ENCODE measurements around the gene CDH20. TPM values are rescaled to one million over a fixed set of nuclear protein-coding genes. Genes with fewer than 3 reads are reported as not detected.

The CDH20 gene
- total RNA-seq, 1 experiment from 2014 or later: not detected

DNA sequence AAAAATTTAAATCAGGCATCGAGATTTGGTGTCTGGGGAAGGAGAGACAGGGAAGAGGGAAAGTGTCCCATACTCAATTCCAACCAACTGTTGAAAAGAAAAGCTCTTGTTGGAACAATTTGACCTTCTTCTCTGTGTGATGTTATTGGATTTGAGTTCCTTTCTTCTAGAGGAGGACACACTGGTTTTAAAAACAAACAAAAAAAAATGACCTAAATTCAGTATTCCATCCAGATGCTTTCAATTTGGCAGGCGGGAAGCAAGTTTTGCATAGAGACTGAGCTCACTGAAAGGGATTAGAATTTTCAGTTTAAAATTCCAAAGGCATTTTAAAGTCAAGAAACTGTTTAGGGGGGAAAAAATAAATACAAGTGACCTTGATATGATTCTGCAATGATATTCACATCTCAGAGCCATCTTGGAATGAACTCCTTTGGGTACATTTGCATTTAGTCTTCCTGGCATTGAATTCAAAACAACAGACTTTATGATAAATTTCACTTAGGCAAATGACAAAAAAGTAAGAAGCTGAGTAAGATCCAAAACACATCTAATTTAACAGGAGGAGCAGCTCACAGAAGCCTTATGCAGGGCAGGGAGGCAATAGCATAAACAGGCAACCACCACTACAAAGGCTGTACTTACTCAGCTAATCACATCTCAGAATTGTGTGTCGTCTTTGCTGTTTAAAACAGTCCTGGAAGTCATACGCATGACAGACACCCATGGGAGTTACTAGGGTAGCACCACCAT is 126.8 kb downstream of the CDH20 start:
- Histone ChIP-seq H3K36me3 (ENCODE audit: low read depth, low read length) (no peaks in the 10 kb centered on the region), H3K4me2 (ENCODE audit: low read length) (no peak overlapping the region), H3K4me1 (ENCODE audit: insufficient read depth, low read length) (no peaks in the 10 kb centered on the region), H3K27me3 (ENCODE audit: low read length) (0 out of 2 replicates have a peak, but pooled peaks cover 3% of the 10 kb centered on the region), H2AFZ (ENCODE audit: low read length) (no peak overlapping the region), H3K4me3 (ENCODE audit: low read length) (no peak overlapping the region), H3K9me3 (ENCODE audit: low read length) (no peaks in the 10 kb centered on the region), H3K79me2 (ENCODE audit: low read length) (no peaks in the 10 kb centered on the region), H4K20me1 (ENCODE audit: low read length) (no peaks in the 10 kb centered on the region), H3K9me2 (replicated peaks; ENCODE audit: low read length) (no peaks in the 10 kb centered on the region), H3K27ac (ENCODE audit: low read length) (no peak overlapping the region), H3F3A (ENCODE audit: low read length, unreplicated experiment) (no peaks in the 10 kb centered on the region), H3K9ac (ENCODE audit: low read length) (no peak overlapping the region)
- intact Hi-C loops (cut with micrococcal nuclease): no loop called here
- ATAC-seq: no peak
- TF ChIP-seq EZH2 (IDR thresholded peaks at IDR 0.05; ENCODE audit: low read length, unreplicated experiment) (no peak), EZH2phosphoT487 (IDR thresholded peaks at IDR 0.05; ENCODE audit: borderline replicate concordance, low read length) (no peak)
- TF ChIP-seq, protein P1, sequence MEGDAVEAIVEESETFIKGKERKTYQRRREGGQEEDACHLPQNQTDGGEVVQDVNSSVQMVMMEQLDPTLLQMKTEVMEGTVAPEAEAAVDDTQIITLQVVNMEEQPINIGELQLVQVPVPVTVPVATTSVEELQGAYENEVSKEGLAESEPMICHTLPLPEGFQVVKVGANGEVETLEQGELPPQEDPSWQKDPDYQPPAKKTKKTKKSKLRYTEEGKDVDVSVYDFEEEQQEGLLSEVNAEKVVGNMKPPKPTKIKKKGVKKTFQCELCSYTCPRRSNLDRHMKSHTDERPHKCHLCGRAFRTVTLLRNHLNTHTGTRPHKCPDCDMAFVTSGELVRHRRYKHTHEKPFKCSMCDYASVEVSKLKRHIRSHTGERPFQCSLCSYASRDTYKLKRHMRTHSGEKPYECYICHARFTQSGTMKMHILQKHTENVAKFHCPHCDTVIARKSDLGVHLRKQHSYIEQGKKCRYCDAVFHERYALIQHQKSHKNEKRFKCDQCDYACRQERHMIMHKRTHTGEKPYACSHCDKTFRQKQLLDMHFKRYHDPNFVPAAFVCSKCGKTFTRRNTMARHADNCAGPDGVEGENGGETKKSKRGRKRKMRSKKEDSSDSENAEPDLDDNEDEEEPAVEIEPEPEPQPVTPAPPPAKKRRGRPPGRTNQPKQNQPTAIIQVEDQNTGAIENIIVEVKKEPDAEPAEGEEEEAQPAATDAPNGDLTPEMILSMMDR (conservative IDR thresholded peaks at IDR 0.05; ENCODE audit: low read depth, low read length): no peak
- ChIA-PET CTCF (no interaction called here), POLR2A (ENCODE audit: unreplicated experiment) (no interaction called here)
- no TSS peak for BruUV-seq (replicated peaks)
- DNase-seq: no peak

DNA sequence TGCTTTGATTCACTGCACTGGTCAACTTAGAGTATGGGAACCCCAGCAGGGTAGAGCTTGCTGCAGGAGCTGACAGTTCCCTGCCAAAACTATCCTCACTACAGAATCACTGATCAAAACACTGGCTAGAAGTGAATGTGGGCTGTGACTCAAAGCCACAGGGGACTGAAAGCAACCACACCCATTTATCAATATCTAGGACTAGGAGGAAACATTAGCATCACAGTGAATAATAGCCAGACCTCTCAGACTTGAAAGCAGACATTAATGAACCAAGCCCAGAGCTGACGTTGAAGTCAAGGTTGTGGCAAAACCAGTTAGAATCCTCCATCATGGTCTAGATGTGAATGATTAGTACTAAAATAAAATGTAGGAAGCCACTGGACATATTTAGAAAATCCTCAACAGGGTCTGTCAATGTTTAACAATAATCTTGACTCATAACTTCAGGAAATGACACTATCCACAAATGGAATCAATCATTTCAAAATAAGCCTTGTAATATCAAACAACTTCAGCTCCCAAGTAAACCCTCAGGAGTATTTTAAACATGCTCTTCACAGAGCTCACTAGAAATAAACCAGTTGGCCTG is 131.4 kb downstream of the CDH20 start:
- H3K4me2 ChIP-seq (ENCODE audit: low read length): no peak overlapping the region
- H3K9me3 ChIP-seq (ENCODE audit: low read length): no peaks in the 10 kb centered on the region
- intact Hi-C loops (cut with micrococcal nuclease): no loop called here
- H3K27ac ChIP-seq (ENCODE audit: low read length): no peak overlapping the region
- no peak overlapping the region for H3K9ac ChIP-seq (ENCODE audit: low read length)
- no TSS peak for BruUV-seq (replicated peaks)
- no peak overlapping the region for H3K4me3 ChIP-seq (ENCODE audit: low read length)
- no peaks in the 10 kb centered on the region for H3K36me3 ChIP-seq (ENCODE audit: low read depth, low read length)
- no peaks in the 10 kb centered on the region for H3K9me2 ChIP-seq (replicated peaks; ENCODE audit: low read length)
- ChIA-PET CTCF (no interaction called here), POLR2A (ENCODE audit: unreplicated experiment) (no interaction called here)
- ATAC-seq (no peak), DNase-seq (no peak)
- H2AFZ ChIP-seq (ENCODE audit: low read length): no peak overlapping the region
- H3K79me2 ChIP-seq (ENCODE audit: low read length): no peaks in the 10 kb centered on the region
- TF ChIP-seq, protein P1 (conservative IDR thresholded peaks at IDR 0.05; ENCODE audit: low read depth, low read length): no peak
- TF ChIP-seq EZH2phosphoT487 (IDR thresholded peaks at IDR 0.05; ENCODE audit: borderline replicate concordance, low read length) (no peak), EZH2 (IDR thresholded peaks at IDR 0.05; ENCODE audit: low read length, unreplicated experiment) (no peak)
- H3K27me3 ChIP-seq (ENCODE audit: low read length): peaks cover 13% of the 10 kb centered on the region
- no peaks in the 10 kb centered on the region for H3K4me1 ChIP-seq (ENCODE audit: insufficient read depth, low read length)
- no peaks in the 10 kb centered on the region for H3F3A ChIP-seq (ENCODE audit: low read length, unreplicated experiment)
- H4K20me1 ChIP-seq (ENCODE audit: low read length): no peaks in the 10 kb centered on the region

DNA sequence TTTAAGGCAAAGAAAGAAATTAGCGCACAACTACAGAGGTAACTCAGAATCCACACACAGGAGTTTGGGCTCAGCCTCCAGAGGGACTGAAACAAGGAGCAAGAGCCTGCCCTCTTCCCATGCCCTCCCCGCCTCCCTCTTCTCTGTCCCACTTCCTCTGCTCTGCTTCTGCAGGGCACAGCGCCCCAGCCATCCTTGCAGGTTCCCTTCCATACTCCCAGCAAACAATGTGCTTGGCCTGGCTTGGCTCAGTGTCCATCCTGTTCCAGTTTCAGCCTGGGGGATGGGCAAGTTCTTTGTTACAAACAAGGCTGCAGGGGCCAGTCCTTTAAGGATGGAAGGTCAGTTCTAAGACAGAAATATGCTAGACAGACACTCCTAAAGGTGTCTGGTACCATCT is 133.5 kb downstream of the CDH20 start:
- Histone ChIP-seq H3K9ac (ENCODE audit: low read length) (no peak overlapping the region), H3K9me3 (ENCODE audit: low read length) (no peaks in the 10 kb centered on the region), H2AFZ (ENCODE audit: low read length) (no peak overlapping the region), H3F3A (ENCODE audit: low read length, unreplicated experiment) (no peaks in the 10 kb centered on the region), H3K4me2 (ENCODE audit: low read length) (no peak overlapping the region), H3K27me3 (ENCODE audit: low read length) (peaks cover 34% of the 10 kb centered on the region), H3K79me2 (ENCODE audit: low read length) (no peaks in the 10 kb centered on the region), H3K4me1 (ENCODE audit: insufficient read depth, low read length) (no peaks in the 10 kb centered on the region), H4K20me1 (ENCODE audit: low read length) (no peaks in the 10 kb centered on the region), H3K27ac (ENCODE audit: low read length) (no peak overlapping the region), H3K9me2 (replicated peaks; ENCODE audit: low read length) (no peaks in the 10 kb centered on the region), H3K36me3 (ENCODE audit: low read depth, low read length) (no peaks in the 10 kb centered on the region), H3K4me3 (ENCODE audit: low read length) (no peak overlapping the region)
- TF ChIP-seq EZH2 (IDR thresholded peaks at IDR 0.05; ENCODE audit: low read length, unreplicated experiment) (no peak), EZH2phosphoT487 (IDR thresholded peaks at IDR 0.05; ENCODE audit: borderline replicate concordance, low read length) (no peak)
- TF ChIP-seq, protein P1 (conservative IDR thresholded peaks at IDR 0.05; ENCODE audit: low read depth, low read length): no peak
- ChIA-PET POLR2A (ENCODE audit: unreplicated experiment) (no interaction called here), CTCF (no interaction called here)
- intact Hi-C loops (cut with micrococcal nuclease): no loop called here
- DNase-seq: no peak
- ATAC-seq: no peak
- BruUV-seq (replicated peaks): no TSS peak
